ENCODE data around the gene CBFA2T3. TPM values are rescaled to one million over a fixed set of nuclear protein-coding genes. Genes with fewer than 3 reads are reported as not detected.

The CBFA2T3 gene
- total RNA-seq, 1 experiment from 2014 or later, result 2.9 TPM

- Histone ChIP-seq H3K4ac (ENCODE audit: low read depth, low read length) (no peak overlapping the region), H4K20me1 (ENCODE audit: control insufficient read depth, insufficient read depth, insufficient read length) (no peaks in the 10 kb centered on the region), H2BK12ac (ENCODE audit: insufficient read length, low read depth, low read length) (no peak overlapping the region), H3K14ac (ENCODE audit: insufficient read depth, low read length) (no peak overlapping the region), H2BK5ac (ENCODE audit: insufficient read length, low read length) (no peak overlapping the region), H3K27me3 (ENCODE audit: insufficient read depth, low read length) (no peaks in the 10 kb centered on the region), H3K79me2 (ENCODE audit: insufficient read depth, low read length) (no peaks in the 10 kb centered on the region), H3K56ac (ENCODE audit: insufficient read length, low read depth, low read length) (no peak overlapping the region), H3K79me1 (ENCODE audit: insufficient read depth, low read depth, low read length, poor library complexity, severe bottlenecking) (no peaks in the 10 kb centered on the region), H4K8ac (replicated peaks; ENCODE audit: insufficient read length, low read depth, low read length) (peak overlapping the region; percentile 13), H3K9ac (ENCODE audit: extremely low read depth, insufficient read length, low read length) (no peak overlapping the region), H3K4me1 (ENCODE audit: insufficient read depth, low read length) (no peaks in the 10 kb centered on the region), H3K9me3 (ENCODE audit: control insufficient read depth, low read depth, low read length) (no peaks in the 10 kb centered on the region), H3T11ph (ENCODE audit: low read length) (no peak overlapping the region), H3K27ac (ENCODE audit: insufficient read length, low read depth, low read length) (no peak overlapping the region), H2BK15ac (ENCODE audit: low read depth, low read length) (no peak overlapping the region), H3K23me2 (ENCODE audit: insufficient read length, low read depth, low read length, poor library complexity, severe bottlenecking) (no peaks in the 10 kb centered on the region), H2BK20ac (ENCODE audit: low read depth, low read length, poor library complexity, severe bottlenecking) (no peak overlapping the region), H3K18ac (ENCODE audit: insufficient read length, low read depth, low read length) (peak overlapping the region; percentile 68), H3K23ac (ENCODE audit: insufficient read length, low read depth, low read length) (no peak overlapping the region), H2BK120ac (ENCODE audit: low read depth, low read length, poor library complexity, severe bottlenecking) (no peak overlapping the region), H2AK5ac (ENCODE audit: insufficient read length, low read length) (no peak overlapping the region), H2AFZ (ENCODE audit: low read length) (no peak overlapping the region), H4K5ac (ENCODE audit: insufficient read length, low read depth, low read length) (no peak overlapping the region), H3K4me2 (ENCODE audit: insufficient read depth, insufficient read length, low read length) (no peak overlapping the region), H4K91ac (ENCODE audit: insufficient read length, low read depth, low read length) (no peak overlapping the region)
- no peaks in the 10 kb centered on the region for H3K4me1 Mint-ChIP-seq
- H3K9me3 Mint-ChIP-seq, result peaks cover 0 to 2% of the 10 kb centered on the region in 2 experiments; a peak in 2 of 5 replicates
- H3K36me3 Mint-ChIP-seq (ENCODE audit: insufficient read depth in 1 of 3, low read depth in 3 of 3), result no peaks in the 10 kb centered on the region
- no peak overlapping the region for H3K27ac Mint-ChIP-seq
- no peak overlapping the region for H3K4me3 Mint-ChIP-seq
- no peak for DNase-seq
- H3K27me3 Mint-ChIP-seq (ENCODE audit: low read depth), result peaks cover 15% of the 10 kb centered on the region
- WGBS (ENCODE audit: extremely low coverage, insufficient read length, low lambda C conversion rate), result no CpG with 5 or more reads among the region's 18 CpGs
- no peak for TF ChIP-seq CTCF (conservative IDR thresholded peaks at IDR 0.05)
Observed at GRCh38 chr16:88959022-88959421, 18.0 kb downstream of the CBFA2T3 start.

Measured in H9 (cell line).